SK-N-MC (cell line): ENCODE results near the gene NDUFS6.

ENCODE experiments used
- EZH2 ChIP-seq: fragments of 200-600 bp; sonication (generic); IDR thresholded peaks from one replicate; pipeline ENCODE4 v1.6.1; 2017; ENCODE audit warnings: antibody characterized with exemption
- FOXP2 ChIP-seq: optimal IDR thresholded peaks from 2 replicates; pipeline ENCODE3; 2011; ENCODE audit warnings: mild to moderate bottlenecking, moderate library complexity; ENCODE audit not compliant: insufficient read depth; ENCODE audit errors: extremely low read length, control extremely low read depth
- POLR2AphosphoS5 ChIP-seq: IDR thresholded peaks from 2 replicates; pipeline ENCODE4 v1.6.1; 2012; ENCODE audit warnings: mild to moderate bottlenecking, low read depth, low read length, borderline replicate concordance

- TF ChIP-seq POLR2AphosphoS5 = no peak
- no peak for TF ChIP-seq EZH2
- TF ChIP-seq FOXP2 = no peak
These were observed 26.0 kb downstream of the NDUFS6 start for GRCh38 chr5:1827025-1827885.
